ENCODE results near the gene TP53INP2.
A peak's percentile ranks its signal among the peaks of the same experiment; 100 is the strongest.
"Not testable (repeated sequence)": the region's sequence is repeated elsewhere in the genome, so short reads cannot be mapped to it uniquely, and the experiment has no call there.

The TP53INP2 gene

GRCh38 chr20:34705397-34706301 is 1.5 kb downstream of the TP53INP2 start:
- peak in 11 of 56 donors; percentile 12 to 53 (median 22) for DNase-seq

- no peak for DNase-seq
Measured at GRCh38 chr20:34706302-34706875, 2.2 kb downstream of the TP53INP2 start.

DNA sequence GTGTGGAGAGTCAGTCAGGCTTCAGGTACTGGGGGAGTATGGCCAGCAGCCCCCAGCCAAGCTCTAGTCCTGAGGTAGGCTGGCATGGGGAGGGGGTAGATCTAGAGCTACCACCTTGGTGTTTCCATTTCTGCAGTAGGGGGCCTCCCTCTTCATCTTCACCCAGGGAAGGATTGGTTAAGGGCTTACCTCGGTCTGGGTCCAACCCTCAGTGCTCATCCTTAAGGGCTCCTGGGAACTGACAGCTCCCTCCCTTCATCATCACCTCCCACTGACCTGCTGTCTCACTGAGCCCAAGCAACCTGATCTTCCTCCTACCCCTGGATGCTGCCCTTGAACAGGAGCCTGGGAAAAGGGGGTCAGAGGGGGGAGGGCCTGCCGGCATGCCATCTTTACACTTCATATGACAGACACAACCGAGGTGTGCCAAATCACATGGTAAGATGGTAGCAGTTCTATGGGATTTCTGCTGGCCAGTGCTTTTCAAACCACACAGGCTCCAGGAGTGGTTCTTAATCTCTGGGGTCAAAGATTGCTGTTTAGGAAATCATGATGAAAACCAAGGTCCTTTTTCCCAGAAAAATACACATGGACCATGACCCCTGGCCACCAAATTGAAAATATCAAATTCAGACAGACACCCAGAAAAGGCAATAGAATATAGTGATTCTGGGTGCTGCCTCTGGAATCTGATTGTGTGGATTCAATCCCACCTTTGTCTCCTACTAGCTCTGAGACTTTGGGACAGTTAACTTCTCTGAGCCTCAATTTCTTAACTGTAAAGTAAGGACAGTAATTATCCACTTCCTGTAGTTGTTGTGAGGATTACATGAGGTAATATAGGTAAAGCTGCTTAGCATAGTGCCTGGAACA is 3.0 kb downstream of the TP53INP2 start:
- DNase-seq = no peak

DNA sequence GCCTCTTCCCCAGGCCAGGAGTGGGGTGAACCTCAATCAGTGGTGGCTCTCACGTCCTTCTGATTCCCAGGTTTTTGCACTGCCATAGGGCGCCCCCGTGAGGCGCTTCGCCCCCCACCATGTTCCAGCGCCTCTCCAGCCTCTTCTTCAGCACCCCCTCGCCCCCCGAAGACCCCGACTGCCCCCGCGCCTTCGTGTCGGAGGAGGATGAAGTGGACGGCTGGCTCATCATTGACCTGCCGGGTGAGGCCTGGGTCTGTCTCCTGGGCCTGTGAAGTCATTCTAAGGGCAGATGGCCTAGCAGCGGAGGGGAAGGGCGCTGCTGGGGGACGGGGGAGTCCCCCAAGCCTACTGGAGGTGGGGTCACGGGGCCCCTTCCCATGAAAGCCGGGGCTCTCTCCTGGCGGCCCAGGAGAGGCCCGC is 4.5 kb downstream of the TP53INP2 start:
- peak in 42 of 56 donors; percentile 2 to 72 (median 36) for DNase-seq

- peak in 52 of 56 donors; percentile 23 to 94 (median 76) for DNase-seq
Measured at GRCh38 chr20:34709044-34709830, 5.1 kb downstream of the TP53INP2 start.

DNA sequence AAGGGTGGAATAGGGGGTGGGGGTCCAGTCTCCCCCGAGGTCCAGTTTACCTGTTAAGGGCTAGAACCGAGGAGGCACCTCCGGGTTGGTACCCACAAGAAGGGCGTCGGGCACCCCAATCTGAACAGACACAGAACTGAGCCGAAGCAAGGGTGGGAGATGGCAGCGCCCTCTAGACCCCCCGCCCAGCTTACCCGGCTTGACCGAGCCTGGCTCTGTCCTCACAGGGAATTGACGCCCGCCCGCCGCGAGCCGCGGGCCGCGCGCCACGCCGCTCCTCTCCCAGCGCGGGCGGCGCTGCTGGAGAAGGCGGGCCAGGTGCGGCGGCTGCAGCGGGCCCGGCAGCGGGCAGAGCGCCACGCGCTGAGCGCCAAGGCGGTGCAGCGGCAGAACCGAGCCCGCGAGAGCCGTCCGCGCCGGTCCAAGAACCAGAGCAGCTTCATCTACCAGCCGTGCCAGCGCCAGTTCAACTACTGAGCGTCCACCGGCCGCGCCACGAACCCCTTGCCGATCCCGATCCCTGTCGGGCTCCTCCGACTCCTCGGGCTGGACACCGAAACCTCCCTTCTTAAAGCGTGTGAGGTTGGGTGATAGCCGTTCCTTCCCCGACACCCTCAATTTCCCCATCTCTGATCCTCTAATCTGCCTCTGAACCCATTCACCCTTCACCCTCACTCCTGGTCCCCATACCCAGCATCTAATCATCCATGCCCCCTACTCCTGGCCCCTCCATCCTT is 5.9 kb downstream of the TP53INP2 start:
- peak in 46 of 56 donors; percentile 42 to 94 (median 76) for DNase-seq

- DNase-seq = no peak
Measured at GRCh38 chr20:34710568-34710839, 6.4 kb downstream of the TP53INP2 start.

DNA sequence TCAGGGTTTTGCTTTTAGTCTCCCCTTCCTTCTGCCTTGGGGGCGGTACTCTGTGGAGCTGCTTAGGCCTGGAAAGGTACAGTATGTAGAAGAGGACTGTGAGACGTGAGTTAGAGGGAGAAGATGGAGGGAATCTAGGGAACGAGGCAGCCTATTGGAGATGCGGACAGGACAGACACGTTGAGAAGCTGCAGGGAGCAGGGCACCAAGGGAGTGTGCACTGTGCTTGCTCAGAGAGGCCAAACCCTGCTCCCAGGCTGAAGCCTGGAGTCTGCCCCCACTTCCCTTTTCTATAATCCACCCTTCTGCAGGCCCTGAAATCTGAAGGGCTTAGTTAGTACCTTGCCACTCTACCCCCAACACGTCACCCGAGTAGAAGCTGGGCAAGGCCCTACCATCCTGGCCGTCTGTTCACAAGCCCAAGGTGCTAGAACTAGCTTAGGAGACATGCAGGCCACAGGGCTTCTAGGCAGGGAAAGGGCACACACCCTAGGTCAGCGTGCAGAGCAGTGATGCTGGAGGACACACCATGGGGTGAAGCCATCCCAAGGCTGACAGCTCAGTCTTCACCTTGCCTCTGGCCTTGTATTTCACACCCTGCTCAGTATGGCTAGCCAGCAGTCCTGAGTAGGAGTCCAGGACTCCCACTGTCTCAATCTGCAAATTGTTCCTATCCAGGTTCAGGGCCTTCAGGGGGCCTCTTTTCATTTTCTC is 6.9 kb downstream of the TP53INP2 start:
- no peak for DNase-seq

- DNase-seq = no peak
Measured at GRCh38 chr20:34711813-34712430, 7.8 kb downstream of the TP53INP2 start.

DNA sequence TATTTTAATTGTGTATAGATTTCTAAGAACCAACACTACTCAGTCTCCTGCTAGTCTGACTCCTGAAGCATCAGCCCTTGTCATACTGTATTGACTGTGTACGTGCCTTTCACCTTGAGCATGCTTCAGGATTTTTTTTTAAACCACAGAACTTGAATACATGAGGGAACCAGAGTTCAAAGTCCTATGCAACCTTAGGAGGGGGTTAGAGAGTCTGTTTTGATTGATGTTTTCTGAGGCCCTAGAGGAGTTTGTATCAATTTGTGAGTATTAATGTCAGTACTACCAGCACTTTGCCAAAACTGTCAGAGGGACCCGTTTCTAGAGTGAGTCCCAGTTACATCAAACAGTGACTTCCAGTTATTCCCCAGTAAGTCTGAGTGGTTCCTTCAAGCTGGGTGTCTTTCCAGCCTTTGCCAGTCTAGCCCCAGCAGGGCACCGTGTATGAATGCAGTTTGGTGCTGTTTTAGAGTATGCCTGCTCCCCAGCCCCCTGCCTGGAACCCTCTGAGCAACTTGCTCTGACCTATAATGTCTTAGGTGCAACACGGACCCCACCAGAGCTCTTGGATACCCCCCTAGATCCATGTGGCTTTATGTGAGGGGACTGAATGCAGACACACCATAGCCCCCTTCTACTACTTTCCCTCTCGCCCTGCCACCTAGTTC is 8.5 kb downstream of the TP53INP2 start:
- DNase-seq = no peak

DNA sequence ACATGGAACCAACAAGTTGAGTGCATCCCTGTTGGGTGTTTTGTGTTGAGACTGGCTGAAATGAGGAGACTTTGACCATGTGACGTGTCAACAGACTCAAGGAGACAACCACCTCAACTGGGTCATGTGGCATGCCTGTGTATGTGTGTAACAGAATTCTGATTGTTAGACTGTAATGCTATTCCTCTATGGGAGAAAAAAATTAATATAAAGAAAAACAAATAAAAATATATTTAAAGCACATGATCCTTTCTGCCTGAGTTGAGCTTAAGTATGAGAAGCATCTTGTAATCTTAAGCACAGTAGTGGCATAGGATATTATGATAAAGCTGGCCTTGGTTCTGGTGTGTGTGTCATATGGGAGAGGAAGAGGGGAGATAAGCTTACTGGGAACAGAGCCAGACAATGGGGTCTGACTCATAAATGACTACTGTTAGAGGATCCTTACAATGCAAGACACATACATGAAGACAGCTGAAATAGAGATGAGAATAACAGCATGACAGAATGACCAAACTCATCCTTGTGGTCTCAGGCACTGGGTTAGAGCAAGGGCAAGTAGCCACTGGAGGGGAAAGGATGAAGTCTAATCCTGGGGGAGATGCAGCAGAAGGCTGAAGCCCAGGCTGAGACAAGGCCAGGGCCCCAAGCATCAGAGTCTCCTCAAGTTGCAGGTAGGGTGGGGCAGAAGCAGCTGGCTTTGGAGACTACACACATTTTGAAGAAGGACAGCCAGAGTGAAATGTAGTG is 9.2 kb downstream of the TP53INP2 start:
- DNase-seq = peak in 1 of 56 donors; percentile 22

- DNase-seq = not testable (repeated sequence)
Measured at GRCh38 chr20:34713944-34714515, 9.9 kb downstream of the TP53INP2 start.

- no peak for DNase-seq
Measured at GRCh38 chr20:34715384-34715783, 11.2 kb downstream of the TP53INP2 start.

DNA sequence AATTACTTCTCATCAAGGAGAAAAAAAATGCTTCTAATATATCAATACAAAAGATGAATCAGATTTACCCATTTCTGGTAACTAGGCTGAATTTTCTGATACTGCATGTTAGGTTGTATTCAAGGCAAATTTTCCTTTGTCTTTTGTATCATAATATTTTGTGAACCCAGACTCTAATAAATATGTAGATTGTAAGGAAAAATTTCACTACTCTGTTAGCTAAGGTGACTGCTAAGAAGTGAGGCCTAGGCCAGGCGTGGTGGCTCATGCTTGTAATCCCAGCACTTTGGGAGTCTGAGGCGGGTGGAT is 12.7 kb downstream of the TP53INP2 start:
- DNase-seq = no peak

- DNase-seq = no peak
Measured at GRCh38 chr20:34717230-34718095, 13.3 kb downstream of the TP53INP2 start.

- DNase-seq = not testable (repeated sequence)
Measured at GRCh38 chr20:34719242-34720017, 15.3 kb downstream of the TP53INP2 start.
